Esophagus muscularis mucosa (tissue), 4 donors: ENCODE results near the gene ANK3.

Experiments used
- CTCF ChIP-seq, 3 experiments: fragments of 200-600 bp in 2 of 3; fragments of 450-650 bp in 1 of 3; sonication (generic) in 2 of 3; IDR thresholded peaks; one replicate each; pipeline ENCODE4 v1.5.1; 2017 to 2019; ENCODE audit warnings: antibody characterized with exemption in 3 of 3, mild to moderate bottlenecking in 2 of 3, moderate library complexity in 1 of 3
- EP300 ChIP-seq: sonication (generic); formaldehyde crosslinking; IDR thresholded peaks from one replicate; pipeline ENCODE4 v1.6.1; 2017; ENCODE audit warnings: antibody characterized with exemption
- POLR2AphosphoS5 ChIP-seq, 2 donors: sonication (generic); formaldehyde crosslinking; IDR thresholded peaks; one replicate each; pipeline ENCODE4 v1.6.1; 2017; ENCODE audit warnings: antibody characterized with exemption in 2 of 2

GRCh38 chr10:60048091-60048501 is 341.6 kb downstream of the ANK3 start:
- TF ChIP-seq CTCF (IDR thresholded peaks at IDR 0.05) (peak; percentile 42 to 56 (median 46)), POLR2AphosphoS5 (IDR thresholded peaks at IDR 0.05) (no peak), EP300 (no peak)
